MM.1S (cell line): ENCODE measurements around the gene ANKRD44.
A peak's percentile ranks its signal among the peaks of the same experiment; 100 is the strongest.

Source experiments
- DNase-seq: peaks from one replicate; pipeline ENCODE4 v3.0.0-alpha.2; 2015
- H2AFZ ChIP-seq: fragments of 300-600 bp; sonication (generic); 2 replicates; pipeline ENCODE4 v1.6.0; 2016; ENCODE audit warnings: antibody characterized with exemption, low read length
- H3F3A ChIP-seq: fragments of 300-600 bp; sonication (generic); 2 replicates; pipeline ENCODE4 v1.6.1; 2016; ENCODE audit warnings: mild to moderate bottlenecking, antibody characterized with exemption, low read length, moderate library complexity, mixed read lengths; ENCODE audit not compliant: insufficient read depth
- H3K27ac ChIP-seq: fragments of 300-600 bp; sonication (generic); 2 replicates; pipeline ENCODE4 v1.5.1; 2016; ENCODE audit warnings: mild to moderate bottlenecking, low read length
- H3K27me3 ChIP-seq: fragments of 300-600 bp; sonication (generic); replicated peaks from 2 replicates; pipeline ENCODE4 v1.6.0; 2016; ENCODE audit warnings: low read length; ENCODE audit not compliant: insufficient read depth
- H3K36me3 ChIP-seq: fragments of 300-600 bp; sonication (generic); replicated peaks from 2 replicates; pipeline ENCODE4 v1.6.1; 2016; ENCODE audit warnings: mild to moderate bottlenecking, low read length, mixed read lengths; ENCODE audit not compliant: insufficient read depth
- H3K4me1 ChIP-seq: fragments of 300-600 bp; sonication (generic); 2 replicates; pipeline ENCODE4 v1.6.1; 2016; ENCODE audit warnings: low read length, mixed read lengths
- H3K4me2 ChIP-seq: fragments of 300-600 bp; sonication (generic); 2 replicates; pipeline ENCODE4 v1.6.0; 2016; ENCODE audit warnings: low read depth, low read length
- H3K4me3 ChIP-seq: fragments of 300-600 bp; sonication (generic); 2 replicates; pipeline ENCODE4 v1.5.1; 2016; ENCODE audit warnings: low read length, mixed read lengths
- H3K79me2 ChIP-seq: fragments of 300-600 bp; sonication (generic); 2 replicates; pipeline ENCODE4 v1.6.1; 2016; ENCODE audit warnings: mixed run types, low read length, mixed read lengths
- H3K9ac ChIP-seq: fragments of 300-600 bp; sonication (generic); 2 replicates; pipeline ENCODE4 v1.6.1; 2016; ENCODE audit warnings: low read length, mixed read lengths
- H3K9me2 ChIP-seq: fragments of 300-600 bp; sonication (generic); replicated peaks from 2 replicates; pipeline ENCODE4 v1.6.1; 2016; ENCODE audit warnings: mild to moderate bottlenecking, low read length, mixed read lengths; ENCODE audit not compliant: insufficient read depth
- H3K9me3 ChIP-seq: fragments of 300-600 bp; sonication (generic); replicated peaks from 2 replicates; pipeline ENCODE4 v1.6.1; 2016; ENCODE audit warnings: mild to moderate bottlenecking, low read length, mixed read lengths; ENCODE audit not compliant: insufficient read depth
- H4K20me1 ChIP-seq: fragments of 300-600 bp; sonication (generic); 2 replicates; pipeline ENCODE4 v1.6.1; 2016; ENCODE audit warnings: mild to moderate bottlenecking, low read length, moderate library complexity, mixed read lengths; ENCODE audit not compliant: insufficient read depth
- EZH2 ChIP-seq: fragments of 300-600 bp; sonication (generic); optimal IDR thresholded peaks from 2 replicates; pipeline ENCODE3; 2017; ENCODE audit warnings: low read depth, mild to moderate bottlenecking, antibody characterized with exemption, low read length, mixed read lengths
- EZH2phosphoT487 ChIP-seq: fragments of 300-600 bp; sonication (generic); IDR thresholded peaks from 2 replicates; pipeline ENCODE4 v1.6.1; 2018; ENCODE audit warnings: antibody characterized with exemption, low read length
- TF ChIP-seq, protein P1 (sequence below): fragments of 300-600 bp; sonication (generic); IDR thresholded peaks from 2 replicates; pipeline ENCODE4 v1.5.1; 2016; ENCODE audit warnings: antibody characterized with exemption, low read length, mixed read lengths

Gene ANKRD44

GRCh38 chr2:197200051-197200761 lies 110.4 kb downstream of the ANKRD44 start:
- no peaks in the 10 kb centered on the region for H3K27me3 ChIP-seq
- peaks cover 17% of the 10 kb centered on the region for H3F3A ChIP-seq
- TF ChIP-seq, protein P1, sequence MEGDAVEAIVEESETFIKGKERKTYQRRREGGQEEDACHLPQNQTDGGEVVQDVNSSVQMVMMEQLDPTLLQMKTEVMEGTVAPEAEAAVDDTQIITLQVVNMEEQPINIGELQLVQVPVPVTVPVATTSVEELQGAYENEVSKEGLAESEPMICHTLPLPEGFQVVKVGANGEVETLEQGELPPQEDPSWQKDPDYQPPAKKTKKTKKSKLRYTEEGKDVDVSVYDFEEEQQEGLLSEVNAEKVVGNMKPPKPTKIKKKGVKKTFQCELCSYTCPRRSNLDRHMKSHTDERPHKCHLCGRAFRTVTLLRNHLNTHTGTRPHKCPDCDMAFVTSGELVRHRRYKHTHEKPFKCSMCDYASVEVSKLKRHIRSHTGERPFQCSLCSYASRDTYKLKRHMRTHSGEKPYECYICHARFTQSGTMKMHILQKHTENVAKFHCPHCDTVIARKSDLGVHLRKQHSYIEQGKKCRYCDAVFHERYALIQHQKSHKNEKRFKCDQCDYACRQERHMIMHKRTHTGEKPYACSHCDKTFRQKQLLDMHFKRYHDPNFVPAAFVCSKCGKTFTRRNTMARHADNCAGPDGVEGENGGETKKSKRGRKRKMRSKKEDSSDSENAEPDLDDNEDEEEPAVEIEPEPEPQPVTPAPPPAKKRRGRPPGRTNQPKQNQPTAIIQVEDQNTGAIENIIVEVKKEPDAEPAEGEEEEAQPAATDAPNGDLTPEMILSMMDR = no peak
- TF ChIP-seq EZH2phosphoT487 (no peak), EZH2 (no peak)
- no peak overlapping the region for H2AFZ ChIP-seq
- H3K4me3 ChIP-seq = no peak overlapping the region
- H3K27ac ChIP-seq = peak overlapping the region; percentile 60; the same call in 1 of the 2 replicates
- peaks cover 46% of the 10 kb centered on the region for H3K4me1 ChIP-seq
- peaks cover 87% of the 10 kb centered on the region for H3K79me2 ChIP-seq
- peak overlapping the region; percentile 57 for H3K4me2 ChIP-seq
- no peak for DNase-seq
- no peaks in the 10 kb centered on the region for H3K9me2 ChIP-seq
- H3K9ac ChIP-seq = no peak overlapping the region; the same call in 1 of the 2 replicates
- no peaks in the 10 kb centered on the region for H3K36me3 ChIP-seq
- H4K20me1 ChIP-seq = no peaks in the 10 kb centered on the region
- no peaks in the 10 kb centered on the region for H3K9me3 ChIP-seq

GRCh38 chr2:197198890-197199289 lies 111.7 kb downstream of the ANKRD44 start:
- Histone ChIP-seq H3K9me2 (no peaks in the 10 kb centered on the region), H2AFZ (no peak overlapping the region), H3K9ac (peak overlapping the region; percentile 21; the same call in 1 of the 2 replicates), H3K9me3 (no peaks in the 10 kb centered on the region), H3K79me2 (peaks cover 89% of the 10 kb centered on the region), H3K27me3 (no peaks in the 10 kb centered on the region), H3K27ac (peak overlapping the region; percentile 60; the same call in 1 of the 2 replicates), H3K4me3 (peak overlapping the region; percentile 24), H3K4me1 (peaks cover 46% of the 10 kb centered on the region), H4K20me1 (no peaks in the 10 kb centered on the region), H3K4me2 (peak overlapping the region; percentile 57), H3K36me3 (no peaks in the 10 kb centered on the region), H3F3A (peaks cover 17% of the 10 kb centered on the region)
- DNase-seq = peak; percentile 97
- TF ChIP-seq, protein P1 = no peak
- TF ChIP-seq EZH2phosphoT487 (no peak), EZH2 (no peak)

DNA sequence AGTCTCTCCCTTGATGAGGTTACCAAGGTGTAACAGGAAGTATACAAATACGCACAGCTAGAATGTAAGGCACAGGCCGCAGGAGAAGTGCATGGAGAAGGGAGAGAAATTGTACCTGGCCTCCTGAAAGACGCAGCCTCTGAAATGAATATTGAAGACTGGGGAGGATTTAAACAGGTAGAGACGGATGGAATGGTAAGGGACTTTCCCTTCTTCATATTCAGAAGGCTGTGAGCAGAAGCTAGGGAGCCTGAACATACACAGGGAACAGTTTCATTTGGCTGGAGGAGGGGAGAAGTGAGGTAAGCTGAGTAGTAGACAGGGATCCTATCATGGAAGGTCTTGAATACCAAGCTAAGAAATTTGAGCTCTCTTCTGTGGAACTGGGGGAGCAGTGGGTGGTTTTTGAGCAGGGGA lies 112.7 kb downstream of the ANKRD44 start:
- peaks cover 86% of the 10 kb centered on the region for H3K79me2 ChIP-seq
- peak overlapping the region; percentile 41; the same call in 1 of the 2 replicates for H3K4me2 ChIP-seq
- H3K9me2 ChIP-seq = no peaks in the 10 kb centered on the region
- H4K20me1 ChIP-seq = no peaks in the 10 kb centered on the region
- DNase-seq = no peak
- no peaks in the 10 kb centered on the region for H3K27me3 ChIP-seq
- H3K4me3 ChIP-seq = no peak overlapping the region
- TF ChIP-seq EZH2phosphoT487 (no peak), EZH2 (no peak)
- TF ChIP-seq, protein P1 = no peak
- H3F3A ChIP-seq = peaks cover 17% of the 10 kb centered on the region
- no peaks in the 10 kb centered on the region for H3K36me3 ChIP-seq
- no peaks in the 10 kb centered on the region for H3K9me3 ChIP-seq
- H2AFZ ChIP-seq = no peak overlapping the region
- peaks cover 46% of the 10 kb centered on the region for H3K4me1 ChIP-seq
- H3K27ac ChIP-seq = peak overlapping the region; percentile 60; the same call in 1 of the 2 replicates
- H3K9ac ChIP-seq = no peak overlapping the region
